PC-3 (cell line): Measurements from ENCODE around the gene ZNF648.

Source experiments
- EZH2 ChIP-seq: fragments of 300-600 bp; sonication (generic); IDR thresholded peaks from one replicate; pipeline ENCODE4 v1.6.1; 2017; ENCODE audit warnings: antibody characterized with exemption, mild to moderate bottlenecking, low read length; ENCODE audit not compliant: unreplicated experiment
- TF ChIP-seq, protein P1 (sequence below): fragments of 300-600 bp; sonication (generic); conservative IDR thresholded peaks from 2 replicates; pipeline ENCODE4 v1.5.1; 2017; ENCODE audit warnings: antibody characterized with exemption, low read depth, mild to moderate bottlenecking, low read length

DNA sequence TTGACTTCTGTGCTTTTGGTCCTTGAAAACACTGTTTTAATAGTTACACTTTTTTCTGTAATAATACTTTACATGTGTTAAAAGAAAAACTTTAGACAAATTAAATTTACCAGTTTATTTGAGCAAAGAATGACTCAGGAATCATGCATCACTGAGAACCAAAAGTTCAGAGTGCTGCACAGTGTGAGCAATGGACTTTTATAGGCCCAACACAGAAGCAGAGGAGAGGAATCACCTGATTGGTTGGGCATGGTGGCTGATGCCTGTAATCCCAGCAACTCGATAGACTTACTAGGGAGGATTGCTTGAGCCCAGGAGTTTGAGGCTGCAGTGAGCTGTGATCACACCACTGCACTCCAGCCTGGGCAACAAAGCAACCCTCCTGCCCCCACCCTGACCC is 29.3 kb downstream of the ZNF648 start:
- TF ChIP-seq, protein P1, sequence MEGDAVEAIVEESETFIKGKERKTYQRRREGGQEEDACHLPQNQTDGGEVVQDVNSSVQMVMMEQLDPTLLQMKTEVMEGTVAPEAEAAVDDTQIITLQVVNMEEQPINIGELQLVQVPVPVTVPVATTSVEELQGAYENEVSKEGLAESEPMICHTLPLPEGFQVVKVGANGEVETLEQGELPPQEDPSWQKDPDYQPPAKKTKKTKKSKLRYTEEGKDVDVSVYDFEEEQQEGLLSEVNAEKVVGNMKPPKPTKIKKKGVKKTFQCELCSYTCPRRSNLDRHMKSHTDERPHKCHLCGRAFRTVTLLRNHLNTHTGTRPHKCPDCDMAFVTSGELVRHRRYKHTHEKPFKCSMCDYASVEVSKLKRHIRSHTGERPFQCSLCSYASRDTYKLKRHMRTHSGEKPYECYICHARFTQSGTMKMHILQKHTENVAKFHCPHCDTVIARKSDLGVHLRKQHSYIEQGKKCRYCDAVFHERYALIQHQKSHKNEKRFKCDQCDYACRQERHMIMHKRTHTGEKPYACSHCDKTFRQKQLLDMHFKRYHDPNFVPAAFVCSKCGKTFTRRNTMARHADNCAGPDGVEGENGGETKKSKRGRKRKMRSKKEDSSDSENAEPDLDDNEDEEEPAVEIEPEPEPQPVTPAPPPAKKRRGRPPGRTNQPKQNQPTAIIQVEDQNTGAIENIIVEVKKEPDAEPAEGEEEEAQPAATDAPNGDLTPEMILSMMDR: no peak
- no peak for TF ChIP-seq EZH2
